ENCODE data around the gene MT1M.

The MT1M gene

GRCh38 chr16:56631197-56631596 lies 1.3 kb upstream of the MT1M start:
- DNase-seq, result no peak

- DNase-seq, result no peak
These were observed 665 bp upstream of the MT1M start for GRCh38 chr16:56631832-56632155.

DNA sequence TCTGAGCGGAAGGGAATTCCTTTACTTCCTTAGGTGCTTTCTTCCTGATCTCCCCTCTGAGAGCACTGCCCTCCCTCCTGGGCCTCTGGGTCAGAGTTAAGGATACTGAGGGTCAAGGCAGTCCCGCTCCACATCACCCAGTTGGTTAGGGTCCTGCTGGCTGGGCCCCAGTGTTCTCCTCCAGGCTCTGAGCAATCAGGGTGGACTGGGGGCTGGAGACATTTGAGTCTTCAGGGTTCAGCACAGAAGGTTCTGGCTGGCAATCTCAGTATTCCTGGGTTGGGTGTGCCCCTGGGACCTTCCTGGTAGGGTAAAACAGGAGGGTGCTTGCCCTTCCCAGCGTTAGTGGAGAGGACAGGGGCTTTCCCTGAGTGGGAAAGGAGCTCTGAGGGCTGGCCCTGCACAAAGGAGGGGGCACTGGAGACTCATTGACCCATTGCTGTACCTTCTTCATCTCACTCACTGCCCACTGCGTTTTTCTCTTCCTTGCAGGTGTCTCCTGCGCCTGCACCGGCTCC lies 448 bp downstream of the MT1M start:
- DNase-seq, result no peak

- DNase-seq, result no peak
These were observed 1.1 kb downstream of the MT1M start for GRCh38 chr16:56633535-56633934.

DNA sequence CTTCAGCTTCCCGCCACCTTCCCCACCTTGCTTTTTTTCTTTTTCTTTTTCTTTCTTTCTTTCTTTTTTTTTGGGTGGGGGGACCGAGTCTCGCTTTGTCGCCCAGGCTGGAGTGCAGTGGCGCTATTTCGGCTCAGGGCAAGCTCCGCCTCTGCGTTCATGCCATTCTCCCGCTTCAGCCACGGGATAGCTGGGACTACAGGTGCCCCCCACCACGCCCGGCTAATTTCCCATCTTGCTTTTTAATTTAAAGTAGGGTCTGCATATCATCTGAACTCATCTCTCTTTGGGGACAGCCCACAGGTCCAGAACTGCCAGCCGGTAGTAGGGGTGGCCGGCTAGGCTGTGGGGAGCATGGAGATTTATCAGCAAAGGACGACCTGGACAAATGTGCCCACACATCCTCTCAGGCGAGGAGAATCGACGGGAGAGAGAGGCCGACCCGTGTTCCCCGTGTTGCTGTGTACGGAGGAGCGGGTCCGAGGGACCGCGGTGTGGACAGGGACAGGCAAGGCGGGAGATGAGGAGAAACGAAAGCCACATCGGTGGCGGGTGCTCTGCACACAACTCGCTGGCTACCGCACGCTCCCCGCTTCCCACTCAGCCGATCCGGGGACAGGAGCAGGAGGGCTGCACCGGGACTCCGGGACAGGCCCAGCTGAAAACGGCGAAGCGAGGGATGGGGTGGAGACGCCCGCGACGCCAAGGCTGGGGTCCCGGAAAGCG lies 2.4 kb downstream of the MT1M start:
- DNase-seq, result no peak

- no peak for DNase-seq
These were observed 3.0 kb downstream of the MT1M start for GRCh38 chr16:56635441-56635967.

GRCh38 chr16:56636616-56637413 lies 4.4 kb downstream of the MT1M start:
- no peak for DNase-seq

DNA sequence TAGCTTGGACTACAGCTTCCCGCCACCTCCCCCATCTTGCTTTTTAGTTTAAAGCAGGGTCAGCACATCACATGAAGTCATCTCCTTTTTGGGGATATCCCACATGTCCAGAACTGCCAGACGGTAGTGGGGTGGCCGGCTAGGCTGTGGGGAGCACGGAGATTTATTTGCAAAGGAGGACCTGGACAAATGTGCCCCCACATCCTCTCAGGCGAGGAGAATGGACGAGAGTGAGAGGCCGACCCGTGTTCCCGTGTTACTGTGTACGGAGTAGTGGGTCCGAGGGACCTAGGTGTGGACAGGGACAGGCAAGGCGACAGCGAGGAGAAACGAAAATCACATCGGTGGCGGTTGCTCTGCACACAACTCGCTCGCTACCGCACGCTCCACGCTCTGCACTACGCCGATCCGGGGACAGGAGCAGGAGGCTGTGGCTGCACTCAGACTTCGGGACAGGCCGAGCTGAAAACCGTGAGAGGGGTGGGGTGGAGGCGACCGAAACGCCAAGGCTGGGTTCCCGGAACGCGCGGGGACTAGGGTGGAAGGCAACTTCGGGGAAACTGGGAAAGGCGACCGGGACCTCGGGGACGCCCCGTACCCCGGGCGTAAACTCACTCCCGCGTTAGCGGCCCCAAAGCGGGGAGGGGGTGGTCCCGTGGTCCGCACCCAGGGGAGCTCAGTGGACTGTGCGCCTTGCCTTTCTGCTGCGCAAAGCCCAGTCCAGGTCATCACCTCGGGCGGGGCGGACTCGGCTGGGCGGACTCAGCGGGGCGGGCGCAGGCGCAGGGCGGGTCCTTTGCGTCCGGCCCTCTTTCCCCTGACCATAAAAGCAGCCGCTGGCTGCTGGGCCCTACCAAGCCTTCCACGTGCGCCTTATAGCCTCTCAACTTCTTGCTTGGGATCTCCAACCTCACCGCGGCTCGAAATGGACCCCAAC lies 5.6 kb downstream of the MT1M start, which contains the start of gene MT1A:
Gene MT1A, plus strand, starts transcription at position 853 of the 937 bp plus-strand sequence. Its CDS starts 73 bp downstream, at position 926.
- DNase-seq, result no peak

DNA sequence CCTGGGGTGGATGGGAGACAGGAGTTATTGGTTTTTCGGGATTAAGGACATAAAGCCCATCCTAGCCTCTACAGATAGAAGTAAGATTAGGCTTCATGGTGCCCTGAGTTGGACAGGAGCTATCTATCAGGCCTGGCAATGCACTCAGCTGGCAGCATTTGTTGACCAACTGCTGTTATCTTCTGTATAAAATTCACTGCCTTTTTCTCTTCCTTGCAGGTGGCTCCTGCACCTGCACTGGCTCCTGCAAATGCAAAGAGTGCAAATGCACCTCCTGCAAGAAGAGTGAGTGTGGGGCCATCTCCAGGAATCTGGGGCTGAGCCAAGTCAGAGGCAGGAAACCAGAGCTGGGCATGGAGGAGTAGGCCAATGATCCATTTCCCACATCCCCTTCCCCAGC lies 6.6 kb downstream of the MT1M start:
- DNase-seq, result no peak

DNA sequence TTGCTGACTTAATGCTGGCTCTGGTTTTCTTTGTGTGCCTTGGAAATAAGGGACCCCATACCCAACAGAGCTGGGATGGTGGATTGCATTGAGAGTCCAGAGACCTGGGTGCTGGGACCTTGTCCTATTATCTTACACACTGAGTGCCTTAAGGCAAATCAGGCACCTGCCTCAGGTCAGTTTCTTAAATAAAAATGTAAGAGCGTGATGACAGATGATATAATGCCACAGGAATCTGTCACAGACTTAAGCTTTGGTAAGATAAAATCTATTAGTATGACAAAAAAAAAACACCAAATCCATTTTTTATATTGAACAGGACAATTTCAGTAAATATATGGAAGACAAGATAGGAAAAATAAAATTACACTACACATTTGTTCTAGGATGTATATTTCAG lies 7.6 kb downstream of the MT1M start:
- no peak for DNase-seq

- no peak for DNase-seq
These were observed 8.7 kb downstream of the MT1M start for GRCh38 chr16:56641166-56641565.

DNA sequence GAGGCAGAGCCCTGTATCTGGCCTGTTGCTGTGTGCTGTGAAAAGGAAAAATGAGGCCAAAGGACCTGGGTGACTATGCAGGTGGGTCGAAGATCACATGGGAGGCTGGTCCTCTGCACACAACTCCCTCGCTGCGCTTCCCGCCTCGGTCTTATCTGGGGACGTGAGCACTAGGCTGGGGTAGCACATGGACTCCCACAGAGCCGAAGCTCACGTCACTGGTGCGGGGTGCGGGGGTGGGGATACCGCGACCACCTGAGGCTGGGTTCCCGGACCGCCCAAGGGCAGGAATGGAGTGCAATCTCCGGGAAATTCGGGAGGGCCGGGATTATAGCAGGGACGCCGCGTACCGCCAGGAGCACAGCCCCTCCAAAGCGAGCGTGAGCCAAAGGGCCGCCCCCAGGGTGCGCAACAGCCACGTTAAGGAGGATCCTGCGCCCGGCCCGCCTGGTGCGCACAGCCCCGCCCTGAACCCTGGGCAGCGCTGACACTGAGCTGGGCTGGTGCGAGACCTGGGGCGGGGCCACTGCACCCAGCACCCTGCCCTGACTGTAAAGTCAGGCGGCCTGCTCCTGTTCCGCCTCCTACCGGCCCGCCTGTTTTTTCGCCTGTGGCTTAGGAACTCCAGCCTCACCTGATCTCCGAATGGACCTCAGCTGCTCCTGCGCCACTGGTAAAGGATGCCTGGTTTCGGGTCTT lies 10.8 kb downstream of the MT1M start:
- peak; percentile 78 to 81 for DNase-seq

DNA sequence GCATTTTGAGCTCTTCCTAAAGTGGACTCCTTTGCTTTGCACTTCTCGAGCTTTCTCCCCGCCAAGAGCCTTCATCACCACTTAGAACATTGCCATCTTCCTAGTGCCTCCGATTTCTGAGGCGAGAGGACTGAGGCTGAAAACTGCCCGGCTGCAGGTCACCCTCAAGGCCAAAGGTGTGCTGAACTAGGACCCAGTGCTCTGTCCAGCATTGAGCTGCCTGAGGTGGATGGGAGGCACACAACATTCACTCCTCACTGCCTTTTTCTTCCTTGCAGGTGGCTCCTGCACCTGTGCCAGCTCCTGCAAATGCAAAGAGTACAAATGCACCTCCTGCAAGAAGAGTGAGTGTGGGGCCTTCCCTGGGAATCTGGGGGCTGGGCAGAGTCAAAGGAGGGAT lies 11.4 kb downstream of the MT1M start:
- no peak for DNase-seq

DNA sequence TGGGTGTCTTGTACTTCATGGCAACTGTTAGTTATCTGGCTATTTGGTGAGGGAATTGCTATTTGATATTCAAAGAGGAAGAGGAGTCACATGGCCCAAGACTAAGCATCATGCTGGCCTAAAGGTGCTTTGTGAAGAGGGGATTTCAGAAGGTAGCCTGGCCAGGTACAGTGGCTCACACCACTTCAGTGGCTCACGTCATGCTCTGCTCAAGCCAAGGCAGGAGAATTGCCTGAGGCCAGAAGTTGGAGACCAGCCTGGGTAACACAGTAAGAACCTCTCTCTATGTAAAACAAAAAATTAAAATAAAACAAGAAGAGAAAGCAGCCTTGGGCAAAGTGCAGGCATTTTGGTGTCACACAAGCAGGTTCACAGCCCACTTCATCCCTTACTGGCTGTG lies 12.9 kb downstream of the MT1M start:
- DNase-seq, result no peak

DNA sequence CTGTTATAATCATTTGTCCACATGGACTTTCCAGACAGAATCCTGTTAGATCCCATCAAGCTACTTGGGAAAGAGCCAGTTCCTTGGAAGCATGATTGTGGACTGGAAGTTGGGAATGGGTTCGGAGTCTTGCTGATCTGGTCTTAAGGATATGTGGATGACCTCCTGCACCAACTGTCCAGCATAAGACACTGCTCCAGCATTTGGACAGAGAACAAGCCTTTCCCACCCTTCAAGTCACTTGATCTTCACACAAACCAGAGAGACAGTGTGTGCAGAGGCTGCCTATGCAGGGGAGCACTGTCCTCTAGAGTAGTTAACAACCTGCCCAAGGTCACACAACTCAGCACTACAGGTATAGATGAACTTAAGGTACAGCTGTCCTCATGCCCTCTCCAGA lies 13.4 kb downstream of the MT1M start:
- DNase-seq, result no peak

- no peak for DNase-seq
These were observed 15.4 kb downstream of the MT1M start for GRCh38 chr16:56647641-56648431.

- DNase-seq, result no peak
These were observed 16.8 kb downstream of the MT1M start for GRCh38 chr16:56649271-56649670.

DNA sequence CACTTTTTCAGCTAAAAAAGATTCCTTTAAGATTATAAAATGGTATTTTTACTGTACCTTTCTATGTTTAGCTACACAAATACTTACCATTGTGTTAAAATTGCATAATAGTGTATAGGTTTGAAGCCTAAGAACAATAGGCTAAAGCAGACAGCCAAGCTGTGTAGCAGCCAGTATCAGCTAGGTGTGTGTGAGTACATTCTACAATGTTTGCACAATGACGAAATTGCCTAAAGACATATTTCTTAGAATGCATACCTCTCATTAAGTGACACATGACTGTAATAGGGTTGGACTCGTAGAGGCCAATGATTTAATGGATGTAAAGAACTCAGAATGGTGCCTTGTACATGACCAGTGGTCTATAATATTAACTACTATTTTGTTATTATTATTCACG lies 17.4 kb downstream of the MT1M start:
- DNase-seq, result no peak

DNA sequence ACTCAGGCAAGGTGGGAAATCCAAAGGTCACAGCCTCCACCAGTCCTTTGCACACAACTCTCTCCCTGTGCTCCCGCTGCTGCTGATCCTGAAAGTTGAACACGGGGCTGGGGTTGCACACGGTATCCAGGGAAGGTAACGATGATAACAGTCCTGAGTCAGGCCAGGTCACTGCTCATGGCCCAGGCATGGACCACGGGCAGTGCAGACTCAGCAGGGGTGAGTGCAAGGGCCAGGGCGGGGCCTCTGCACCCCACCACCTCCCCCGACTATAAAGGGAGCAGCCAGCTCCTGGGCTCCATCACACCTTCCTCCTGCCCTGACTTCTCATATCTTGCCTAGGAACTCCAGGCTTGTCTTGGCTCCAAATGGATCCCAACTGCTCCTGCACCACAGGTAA lies 19.1 kb downstream of the MT1M start, which contains the start of gene MT1B:
Gene MT1B, plus strand, starts transcription at position 301 of the 400 bp plus-strand sequence. Its CDS starts 68 bp downstream, at position 369.
- DNase-seq, result no peak

DNA sequence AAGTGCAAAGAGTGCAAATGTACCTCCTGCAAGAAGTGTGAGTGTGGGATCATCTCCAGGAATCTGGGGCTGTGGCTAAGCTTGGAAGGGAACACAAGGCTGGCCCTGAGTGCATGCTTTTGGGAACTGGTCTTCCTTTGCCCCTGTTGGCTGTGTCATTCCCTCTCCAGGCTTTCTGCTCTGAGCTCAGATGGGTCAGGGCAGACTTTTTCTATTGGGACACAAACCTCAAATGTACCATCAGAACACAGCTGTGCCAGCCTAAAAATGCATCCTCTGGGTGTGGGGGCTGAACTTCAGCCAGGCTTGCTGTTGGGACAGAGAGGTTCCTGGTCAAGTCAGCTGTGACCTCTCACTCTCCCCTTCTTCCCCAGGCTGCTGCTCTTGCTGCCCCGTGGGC lies 20.1 kb downstream of the MT1M start:
- DNase-seq, result no peak

DNA sequence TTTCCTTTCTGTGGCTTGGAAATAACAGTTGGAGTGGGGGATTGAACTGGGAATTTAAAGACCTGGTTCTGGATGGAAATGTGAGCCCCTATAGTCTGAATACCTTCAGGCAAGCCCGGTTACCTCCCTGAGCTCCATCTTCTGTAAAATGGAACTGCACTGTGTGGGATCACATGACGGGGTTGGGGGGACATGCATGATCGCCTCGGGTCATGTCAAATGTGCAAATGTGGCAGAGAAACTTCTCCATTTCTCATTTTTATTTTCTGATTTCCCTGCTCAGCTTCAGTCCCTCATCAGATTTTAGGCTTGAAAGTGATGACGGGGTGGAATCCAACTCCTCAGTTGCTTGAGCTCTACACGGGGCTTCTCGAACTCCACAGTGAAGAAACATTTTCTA lies 20.8 kb downstream of the MT1M start:
- no peak for DNase-seq

Data from CD4-positive, alpha-beta T cell treated with Interleukin-1 beta for 1 hour (primary cell).